Ovary (tissue), 10 donors: Measurements from ENCODE around the gene AADACL4. TPM values are rescaled to one million over a fixed set of nuclear protein-coding genes. Genes with fewer than 3 reads are reported as not detected.

Source experiments
- DNase-seq, 5 donors: peaks; one replicate each; pipeline ENCODE4 v3.0.0-alpha.2; 2019 to 2020
- H3K27ac ChIP-seq, 2 donors: fragments of 200-600 bp; one replicate each; pipeline versions ENCODE4 v1.5.1 to v1.8.0; 2019 to 2022
- H3K27me3 ChIP-seq: fragments of 200-600 bp; one replicate; pipeline ENCODE4 v1.8.0; 2022
- H3K36me3 ChIP-seq: fragments of 200-600 bp; sonication (generic); one replicate; pipeline ENCODE4 v1.5.1; 2019
- H3K4me1 ChIP-seq: one replicate; pipeline ENCODE4 v1.8.1; 2013; ENCODE audit warnings: mild to moderate bottlenecking, moderate library complexity; ENCODE audit not compliant: insufficient read depth
- H3K4me3 ChIP-seq: fragments of 200-600 bp; sonication (generic); one replicate; pipeline ENCODE4 v1.5.1; 2017
- H3K9me3 ChIP-seq, 2 donors: fragments of 200-600 bp in 1 of 2; sonication (generic) in 1 of 2; one replicate each; pipeline versions ENCODE4 v1.5.1 to v1.8.1; 2013 to 2019; ENCODE audit warnings: mild to moderate bottlenecking in 1 of 2, moderate library complexity in 1 of 2
- EP300 ChIP-seq: sonication (generic); formaldehyde crosslinking; IDR thresholded peaks from one replicate; pipeline ENCODE4 v1.6.1; 2017; ENCODE audit warnings: antibody characterized with exemption
- POLR2A ChIP-seq: fragments of 450-650 bp; IDR thresholded peaks from one replicate; pipeline ENCODE4 v1.6.1; 2017; ENCODE audit warnings: antibody characterized with exemption, mild to moderate bottlenecking, moderate library complexity
- WGBS, 3 donors: extraction: QIAGEN DNeasy Blood & Tissue Kit in 1 of 3; methylation state at CpG; one replicate each; pipeline versions ENCODE4 v1.1.5 to v1.1.7; 2013 to 2017; 5-methylcytosine and 5-hydroxymethylcytosine counted together
- intact Hi-C, 4 donors: fragments of 100-400 bp; cut with DNase I; formaldehyde crosslinking; loops; one replicate each; pipeline versions ENCODE4 v1.11.0 to v1.15.1; 2022 to 2023
- long read RNA-seq, 3 donors: library from polyadenylated mRNA in 2 of 3; unstranded in 2 of 3; transcript quantifications; one replicate each; pipeline ENCODE4 v2.0.0 and lab custom pipeline, GENCODE V29; 2021 to 2026
- polyA plus RNA-seq, 2 donors: library from polyadenylated mRNA; stranded (reverse); fragments of 200-250 nt in 1 of 2; fragments of 350-450 nt in 1 of 2; fragmentation: Illumina TruSeq in 1 of 2; extraction: RNeasy Lipid Tissue Mini Kit (QIAGEN cat#74804) in 1 of 2; gene quantifications; one replicate each; pipeline ENCODE4 v1.2.3, GENCODE V29; 2013 to 2014
- total RNA-seq, 7 donors: library from RNA; depleted of rRNA in 2 of 7; stranded (reverse); fragments of >200 nt in 2 of 7; fragmentation: NEBNext Ultra II Directional in 3 of 7; extraction: Animal tissue kit (Norgen Biotek cat#: 25700) in 3 of 7; gene quantifications; one replicate each; pipeline versions ENCODE4 v1.1.0 to v1.2.4, GENCODE V29; 2016 to 2023
- TF ChIP-seq, protein P1 (sequence below), 3 donors: fragments of 450-650 bp in 2 of 3; fragments of 200-600 bp in 1 of 3; IDR thresholded peaks; one replicate each; pipeline versions ENCODE4 v1.5.1 to v1.8.0; 2016 to 2022; ENCODE audit warnings: antibody characterized with exemption in 3 of 3, mild to moderate bottlenecking in 1 of 3
- donor health status: DM: no; HTN: no; CAD: no; lungs with moderate emphysema.
- donor health status: DM: no; HTN: no; CAD: no.
- donor health status: Bipolar disorder and iron deficiency.
- donor health status: DM: yes; HTN: yes; CAD: no.
- donor health status: DM: no; HTN: no; CAD: no.
- donor health status: DM: yes; HTN: yes; CAD: no.

AADACL4 gene
- not detected for total RNA-seq
- polyA plus RNA-seq = under 1 TPM in 1 of 2 donors, not detected in 1; 0.38 TPM
- long read RNA-seq, donor 1 = 0 reads
- long read RNA-seq, donor 2 = 0 reads
- long read RNA-seq, donor 3 = 0 reads

DNA sequence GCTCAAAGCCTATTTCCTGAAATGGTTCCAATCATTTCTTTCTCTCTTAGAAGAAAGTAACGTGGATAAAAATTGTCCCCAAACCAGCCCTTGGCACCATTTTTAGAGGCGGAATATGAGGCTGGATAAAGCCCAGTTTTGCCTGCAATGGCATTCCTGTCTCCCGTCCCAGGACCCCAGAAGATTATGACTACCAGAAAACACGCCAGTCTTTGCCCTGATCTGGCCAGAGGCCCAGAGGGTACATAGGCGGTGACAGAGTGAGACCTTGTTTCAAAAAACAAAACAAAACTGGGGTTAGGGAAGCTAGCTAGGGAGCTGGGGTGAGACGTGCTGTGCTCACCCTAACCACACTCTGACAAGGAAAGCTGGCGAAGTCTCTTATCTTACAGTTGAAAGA is at the start of gene AADACL4:
Gene AADACL4, plus strand, starts transcription at position 301 of the 400 bp plus-strand sequence. CDS start 462 bp downstream, outside the sequence.
- Histone ChIP-seq H3K4me3 (no peak within 1 kb of the TSS), H3K9me3 (no peaks in the 10 kb centered on the region), H3K4me1 (no peaks in the 10 kb centered on the region), H3K36me3 (no peaks in the 10 kb centered on the region), H3K27ac (no peak within 1 kb of the TSS), H3K27me3 (no peaks in the 10 kb centered on the region)
- intact Hi-C loops = no loop called here
- TF ChIP-seq, protein P1, sequence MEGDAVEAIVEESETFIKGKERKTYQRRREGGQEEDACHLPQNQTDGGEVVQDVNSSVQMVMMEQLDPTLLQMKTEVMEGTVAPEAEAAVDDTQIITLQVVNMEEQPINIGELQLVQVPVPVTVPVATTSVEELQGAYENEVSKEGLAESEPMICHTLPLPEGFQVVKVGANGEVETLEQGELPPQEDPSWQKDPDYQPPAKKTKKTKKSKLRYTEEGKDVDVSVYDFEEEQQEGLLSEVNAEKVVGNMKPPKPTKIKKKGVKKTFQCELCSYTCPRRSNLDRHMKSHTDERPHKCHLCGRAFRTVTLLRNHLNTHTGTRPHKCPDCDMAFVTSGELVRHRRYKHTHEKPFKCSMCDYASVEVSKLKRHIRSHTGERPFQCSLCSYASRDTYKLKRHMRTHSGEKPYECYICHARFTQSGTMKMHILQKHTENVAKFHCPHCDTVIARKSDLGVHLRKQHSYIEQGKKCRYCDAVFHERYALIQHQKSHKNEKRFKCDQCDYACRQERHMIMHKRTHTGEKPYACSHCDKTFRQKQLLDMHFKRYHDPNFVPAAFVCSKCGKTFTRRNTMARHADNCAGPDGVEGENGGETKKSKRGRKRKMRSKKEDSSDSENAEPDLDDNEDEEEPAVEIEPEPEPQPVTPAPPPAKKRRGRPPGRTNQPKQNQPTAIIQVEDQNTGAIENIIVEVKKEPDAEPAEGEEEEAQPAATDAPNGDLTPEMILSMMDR (IDR thresholded peaks at IDR 0.05) = no peak
- TF ChIP-seq POLR2A (no peak), EP300 (no peak)
- no peak for DNase-seq
- WGBS, 3 donors = 87 to 94% (median 92%) methylated on average over 7 of the region's 7 CpGs

DNA sequence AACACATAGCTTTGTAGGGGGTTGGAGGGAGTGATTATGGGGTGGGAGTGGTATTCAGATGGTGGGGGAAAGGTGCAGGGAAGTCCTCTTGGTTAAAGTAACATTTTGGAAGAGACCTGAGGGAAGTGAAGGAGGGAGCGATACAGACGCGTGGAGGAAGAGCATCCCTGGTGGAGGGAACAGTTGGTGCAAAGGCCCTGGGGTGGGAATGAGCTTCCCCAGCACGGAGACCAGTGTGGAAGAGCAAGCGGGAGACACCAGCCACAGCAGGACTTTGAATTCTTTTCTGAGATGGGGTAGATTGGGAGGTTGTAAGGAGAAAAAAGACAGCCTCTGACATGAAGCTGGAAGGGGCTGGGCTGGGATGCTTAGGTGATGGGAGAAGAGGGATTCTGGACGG is 49.4 kb upstream of the AADACL4 start:
- 70 to 81% (median 73%) methylated on average over 6 of the region's 6 CpGs for whole genome bisulfite sequencing, 3 donors
- TF ChIP-seq, protein P1 (IDR thresholded peaks at IDR 0.05) = no peak
- TF ChIP-seq EP300 (no peak), POLR2A (no peak)
- H3K4me1 ChIP-seq = peaks cover 33% of the 10 kb centered on the region
- no peaks in the 10 kb centered on the region for H3K9me3 ChIP-seq
- DNase-seq = no peak
- intact Hi-C loops = loop anchor here in 2 of 4 donors (5.0 to 10.0 kb wide), 3 partner anchors 37 to 120 kb away; no protein-coding TSS in a partner anchor
- no peaks in the 10 kb centered on the region for H3K36me3 ChIP-seq
- H3K4me3 ChIP-seq = peak overlapping the region; percentile 21
- no peaks in the 10 kb centered on the region for H3K27me3 ChIP-seq
- peak overlapping the region in 1 of 2 donors; percentile 93 for H3K27ac ChIP-seq

DNA sequence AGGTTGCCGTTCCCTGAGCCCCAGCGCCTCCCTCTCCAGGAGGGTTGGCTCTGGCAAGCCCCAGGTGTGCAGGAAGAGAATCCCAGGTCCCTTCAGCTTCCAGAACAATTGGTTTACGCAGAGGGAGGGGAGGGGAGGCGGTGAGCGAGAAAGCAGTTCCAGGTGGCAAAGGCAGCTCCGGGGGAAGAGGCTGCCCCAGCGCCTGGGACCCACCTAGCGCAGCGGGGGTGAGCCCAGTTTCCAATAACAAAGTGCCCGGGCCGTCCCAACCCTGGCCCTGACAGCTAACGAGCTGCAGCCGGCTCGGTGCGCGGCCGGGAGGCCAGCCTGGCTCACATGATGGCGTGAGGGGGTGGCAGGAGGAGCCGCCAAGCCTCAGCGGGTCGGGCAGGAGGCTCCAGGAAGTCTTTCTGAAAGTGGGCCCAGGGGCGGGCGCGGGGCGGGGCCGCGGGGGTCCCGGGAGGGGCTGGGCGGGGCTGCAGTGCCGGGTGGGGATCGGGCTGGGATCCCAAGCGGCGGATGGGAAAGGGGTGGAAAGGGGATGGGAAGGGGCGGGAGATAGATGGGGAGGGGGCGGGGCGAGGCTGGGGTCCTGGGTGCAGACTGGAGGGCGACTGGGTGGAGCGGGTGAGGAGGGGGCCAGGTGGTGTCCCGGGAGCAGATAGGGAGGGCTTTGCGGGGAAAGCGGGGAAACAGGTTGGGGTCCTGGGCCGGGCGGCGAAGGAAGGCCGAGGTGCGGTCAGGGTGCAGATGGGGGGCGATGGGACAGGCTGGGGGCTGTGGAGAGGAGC is 48.7 kb upstream of the AADACL4 start:
- TF ChIP-seq, protein P1 (IDR thresholded peaks at IDR 0.05) = no peak
- TF ChIP-seq POLR2A (no peak), EP300 (no peak)
- intact Hi-C loops = loop anchor here in 3 of 4 donors (5.0 to 10.0 kb wide), 4 partner anchors 38 to 120 kb away; no protein-coding TSS in a partner anchor
- Histone ChIP-seq H3K27me3 (no peaks in the 10 kb centered on the region), H3K9me3 (no peaks in the 10 kb centered on the region), H3K4me3 (peak overlapping the region; percentile 21), H3K36me3 (no peaks in the 10 kb centered on the region), H3K27ac (peak overlapping the region; percentile 15 to 93), H3K4me1 (peaks cover 37% of the 10 kb centered on the region)
- 6 to 9% (median 8%) methylated on average over 39 to 47 of the region's 47 CpGs for WGBS, 3 donors
- peak; percentile 69 to 87 (median 85) for DNase-seq

DNA sequence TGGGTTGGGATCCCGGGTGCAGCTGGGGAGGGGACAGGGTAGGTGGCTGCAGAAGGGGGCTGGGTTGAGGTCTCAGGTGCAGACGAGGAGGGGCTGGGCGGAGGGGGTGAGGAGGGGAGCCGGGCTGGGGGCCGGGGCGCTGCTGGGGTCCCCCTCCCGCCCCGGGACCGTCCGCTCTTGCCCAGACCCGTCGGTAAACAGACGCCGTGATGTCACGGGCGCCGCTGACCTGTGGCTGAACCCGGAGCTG is 48.2 kb upstream of the AADACL4 start:
- H3K4me3 ChIP-seq = peak overlapping the region; percentile 21
- H3K27me3 ChIP-seq = no peaks in the 10 kb centered on the region
- H3K36me3 ChIP-seq = no peaks in the 10 kb centered on the region
- no peak for TF ChIP-seq EP300
- TF ChIP-seq POLR2A = no peak
- TF ChIP-seq, protein P1 (IDR thresholded peaks at IDR 0.05) = no peak
- no peak for DNase-seq
- 2 to 7% (median 2%) methylated on average over 17 to 18 of the region's 18 CpGs for WGBS, 3 donors
- no peaks in the 10 kb centered on the region for H3K9me3 ChIP-seq
- H3K27ac ChIP-seq = peak overlapping the region; percentile 15 to 93
- peaks cover 40% of the 10 kb centered on the region for H3K4me1 ChIP-seq
- intact Hi-C loops = loop anchor here in 2 of 4 donors (5.0 to 10.0 kb wide), 3 partner anchors 48 to 121 kb away; no protein-coding TSS in a partner anchor
